ENCODE results near the gene ZNF451. TPM values are rescaled to one million over a fixed set of nuclear protein-coding genes. Genes with fewer than 3 reads are reported as not detected.

The ZNF451 gene
- total RNA-seq, 1 donor from 2014 or later = 61.2 TPM

DNA sequence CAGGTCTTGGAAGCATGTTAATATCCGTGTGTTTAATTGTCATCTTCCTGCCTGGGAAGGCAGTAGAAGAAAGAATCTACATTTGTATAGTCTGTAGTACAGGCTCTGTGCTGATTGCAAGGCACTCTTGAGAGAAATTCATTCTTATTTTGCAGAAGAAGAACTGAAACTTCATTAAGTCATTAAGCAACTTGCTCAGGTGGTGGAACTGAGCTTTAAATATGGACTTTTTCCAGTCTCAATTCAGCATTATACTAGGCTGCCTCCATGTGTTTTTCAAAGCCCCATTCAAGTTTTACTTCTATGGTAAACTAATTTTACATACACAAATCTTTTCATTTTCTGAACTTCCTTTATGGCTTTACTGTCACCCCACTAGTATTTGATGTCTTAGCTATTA is 18.7 kb downstream of the ZNF451 start:
- intact Hi-C loops (cut with micrococcal nuclease) = no loop called here
- peaks cover 25% of the 10 kb centered on the region for H3K36me3 Mint-ChIP-seq (ENCODE audit: low read depth)
- H3K27ac Mint-ChIP-seq = no peak overlapping the region
- H3K4me3 Mint-ChIP-seq = no peak overlapping the region
- H3K4me1 Mint-ChIP-seq = peaks cover 20% of the 10 kb centered on the region
- DNase-seq = no peak
- no peaks in the 10 kb centered on the region for H3K27me3 Mint-ChIP-seq
- H3K9me3 Mint-ChIP-seq = no peaks in the 10 kb centered on the region

DNA sequence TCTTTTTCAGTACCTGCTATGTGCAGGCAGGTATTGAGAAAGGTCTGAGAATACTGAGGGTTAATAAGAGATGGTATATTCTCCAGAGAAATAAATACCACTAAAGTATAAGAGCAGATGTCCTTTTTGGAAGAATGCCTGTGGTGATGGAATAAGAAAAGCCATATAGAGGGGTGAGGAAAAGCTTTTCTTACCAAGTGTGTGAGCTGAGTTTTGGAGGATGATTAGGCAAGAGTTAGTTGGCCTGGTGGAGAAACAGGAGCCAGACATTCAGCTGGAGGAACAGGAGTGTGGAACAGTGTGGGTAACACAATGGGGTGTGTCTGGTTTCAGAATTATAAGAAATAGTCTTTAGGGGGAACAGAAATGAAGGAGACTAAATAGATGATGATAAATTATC is 19.9 kb downstream of the ZNF451 start:
- Mint-ChIP-seq H3K36me3 (ENCODE audit: low read depth) (peaks cover 19% of the 10 kb centered on the region), H3K4me1 (peaks cover 18% of the 10 kb centered on the region), H3K4me3 (no peak overlapping the region), H3K27me3 (no peaks in the 10 kb centered on the region), H3K9me3 (no peaks in the 10 kb centered on the region), H3K27ac (no peak overlapping the region)
- DNase-seq = no peak
- intact Hi-C loops (cut with micrococcal nuclease) = no loop called here

DNA sequence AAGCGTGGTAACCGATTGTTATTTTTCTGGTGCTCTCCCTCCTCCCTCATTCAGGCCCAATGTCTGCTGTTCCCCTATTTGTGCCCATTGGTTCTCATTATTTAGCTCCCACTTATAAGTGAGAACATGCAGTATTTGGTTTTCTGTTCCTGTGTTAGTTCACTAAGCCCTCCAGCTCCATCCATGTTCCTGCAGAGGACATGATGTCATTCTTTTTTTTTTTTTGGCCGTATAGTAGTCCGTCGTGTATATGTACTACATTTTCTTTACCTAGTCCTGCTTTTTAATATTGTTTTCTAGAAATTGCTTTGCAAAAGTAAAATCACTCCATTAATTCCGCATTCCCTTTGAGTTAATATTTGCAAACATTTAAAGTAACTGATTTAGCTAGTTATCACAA is 23.1 kb downstream of the ZNF451 start:
- no peaks in the 10 kb centered on the region for H3K27me3 Mint-ChIP-seq
- peaks cover 19% of the 10 kb centered on the region for H3K36me3 Mint-ChIP-seq (ENCODE audit: low read depth)
- no peak overlapping the region for H3K4me3 Mint-ChIP-seq
- peaks cover 15% of the 10 kb centered on the region for H3K4me1 Mint-ChIP-seq
- DNase-seq = no peak
- intact Hi-C loops (cut with micrococcal nuclease) = no loop called here
- no peaks in the 10 kb centered on the region for H3K9me3 Mint-ChIP-seq
- no peak overlapping the region for H3K27ac Mint-ChIP-seq

DNA sequence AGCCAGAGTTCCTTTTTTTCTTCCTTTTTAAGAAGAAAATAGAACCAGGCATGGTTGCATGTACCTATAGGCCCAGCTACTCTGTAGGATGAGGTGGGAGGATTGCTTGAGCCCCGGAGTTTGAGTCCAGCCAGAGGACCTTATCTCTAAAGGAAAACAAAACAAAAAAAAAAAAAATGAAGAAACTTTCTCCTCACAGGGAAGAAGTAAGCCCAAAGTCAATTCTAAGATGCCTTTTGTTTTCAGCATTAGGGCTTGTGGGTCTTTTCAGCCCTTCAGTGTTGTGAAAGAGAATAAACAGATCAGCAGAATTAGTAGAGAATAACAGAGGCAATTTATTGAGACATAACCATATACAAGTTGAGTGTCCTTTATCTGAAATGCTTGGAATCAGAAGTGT is 26.8 kb downstream of the ZNF451 start:
- intact Hi-C loops (cut with micrococcal nuclease) = no loop called here
- DNase-seq = no peak
- no peak overlapping the region for H3K27ac Mint-ChIP-seq
- H3K4me1 Mint-ChIP-seq = peaks cover 6% of the 10 kb centered on the region
- peaks cover 29% of the 10 kb centered on the region for H3K36me3 Mint-ChIP-seq (ENCODE audit: low read depth)
- H3K9me3 Mint-ChIP-seq = peaks cover 9% of the 10 kb centered on the region
- H3K27me3 Mint-ChIP-seq = no peaks in the 10 kb centered on the region
- H3K4me3 Mint-ChIP-seq = no peak overlapping the region

DNA sequence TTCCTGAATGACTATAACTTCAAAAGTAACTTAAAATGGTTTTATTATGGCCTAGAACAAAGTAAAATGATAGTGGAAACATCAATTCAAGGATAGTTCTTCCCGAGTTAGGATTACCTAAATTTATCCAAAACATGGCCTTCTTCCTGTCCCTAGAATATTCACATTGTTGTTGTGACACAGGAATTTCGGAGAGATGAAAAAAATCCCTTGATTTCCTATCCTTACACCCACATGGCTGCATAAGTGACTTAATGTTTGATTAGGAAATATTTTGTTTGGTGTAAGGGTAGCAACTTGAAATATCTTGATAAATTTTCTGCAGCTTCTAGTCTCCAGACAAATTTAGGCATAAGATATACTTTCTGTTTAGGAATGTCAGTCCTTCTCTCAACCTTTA is 27.8 kb downstream of the ZNF451 start:
- intact Hi-C loops (cut with micrococcal nuclease) = no loop called here
- Mint-ChIP-seq H3K27ac (no peak overlapping the region), H3K27me3 (no peaks in the 10 kb centered on the region), H3K4me3 (no peak overlapping the region), H3K36me3 (ENCODE audit: low read depth) (peaks cover 39% of the 10 kb centered on the region), H3K4me1 (peaks cover 4% of the 10 kb centered on the region), H3K9me3 (peaks cover 9% of the 10 kb centered on the region)
- no peak for DNase-seq

DNA sequence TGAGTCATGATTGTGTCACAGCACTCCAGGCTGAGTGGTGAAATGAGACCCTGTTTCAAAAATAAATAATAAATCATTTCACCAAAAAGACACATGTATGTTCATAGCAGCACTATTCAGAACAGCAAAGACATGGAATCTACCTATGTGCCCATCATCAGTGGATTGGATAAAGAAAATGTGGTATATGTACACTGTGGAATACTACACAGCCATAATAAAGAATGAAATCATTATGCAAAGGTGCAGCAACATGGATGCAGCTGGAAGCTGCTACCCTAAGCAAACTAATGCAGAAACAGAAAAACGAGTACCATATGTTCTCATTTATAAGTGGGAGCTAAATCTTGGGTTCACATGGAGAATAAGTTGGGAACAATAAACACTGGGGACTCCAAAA is 33.1 kb downstream of the ZNF451 start:
- Mint-ChIP-seq H3K4me3 (no peak overlapping the region), H3K9me3 (peaks cover 9% of the 10 kb centered on the region), H3K4me1 (peaks cover 7% of the 10 kb centered on the region), H3K27me3 (no peaks in the 10 kb centered on the region), H3K36me3 (ENCODE audit: low read depth) (peaks cover 42% of the 10 kb centered on the region), H3K27ac (no peak overlapping the region)
- intact Hi-C loops (cut with micrococcal nuclease) = no loop called here
- no peak for DNase-seq

DNA sequence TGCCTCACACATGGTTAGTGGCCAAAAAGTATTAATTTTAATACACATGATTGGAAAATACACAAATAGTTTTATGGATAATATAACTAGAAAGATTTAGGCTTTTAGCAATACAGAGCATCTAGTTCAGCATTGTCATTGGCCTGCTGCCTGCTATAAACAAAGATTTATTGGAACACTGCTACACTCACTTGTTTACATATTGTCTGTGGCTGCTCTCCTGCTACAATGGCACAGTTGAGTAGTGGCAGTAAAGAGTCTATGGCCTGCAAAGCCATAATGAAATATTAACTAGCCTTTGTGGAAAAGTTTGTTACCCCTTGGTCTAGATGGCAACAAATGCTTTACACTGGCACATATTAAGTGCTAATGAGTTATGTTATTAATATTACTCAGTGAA is 37.8 kb downstream of the ZNF451 start:
- no peaks in the 10 kb centered on the region for H3K9me3 Mint-ChIP-seq
- no peaks in the 10 kb centered on the region for H3K27me3 Mint-ChIP-seq
- H3K36me3 Mint-ChIP-seq (ENCODE audit: low read depth) = peaks cover 19% of the 10 kb centered on the region
- no peak for DNase-seq
- no peak overlapping the region for H3K4me3 Mint-ChIP-seq
- H3K27ac Mint-ChIP-seq = no peak overlapping the region
- intact Hi-C loops (cut with micrococcal nuclease) = no loop called here
- peaks cover 4% of the 10 kb centered on the region for H3K4me1 Mint-ChIP-seq

DNA sequence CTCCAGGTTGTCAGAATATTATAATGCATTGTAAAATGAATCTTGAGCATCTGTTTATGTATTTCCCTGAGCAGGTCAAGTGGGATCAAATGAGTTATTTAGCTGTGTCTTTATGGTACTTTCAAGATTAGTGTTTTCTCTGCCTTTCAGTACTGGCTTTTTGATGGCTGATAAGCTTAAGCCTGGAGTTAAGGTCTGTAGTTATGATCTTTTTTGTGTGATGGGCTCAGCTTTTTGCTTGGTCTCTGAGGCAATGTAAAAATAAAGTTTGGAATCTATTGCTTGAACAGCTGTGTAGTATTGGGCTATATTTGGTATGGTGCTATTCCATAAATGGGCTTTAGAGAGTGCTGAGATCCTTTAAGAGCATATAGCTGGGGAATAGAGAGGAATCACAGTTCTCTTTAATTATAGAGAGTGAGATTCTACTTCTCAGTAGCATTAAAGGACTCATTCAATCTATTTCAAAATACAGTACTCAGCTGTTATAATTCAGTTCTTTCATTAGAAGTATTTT is 40.7 kb downstream of the ZNF451 start:
- H3K4me3 Mint-ChIP-seq = no peak overlapping the region
- intact Hi-C loops (cut with micrococcal nuclease) = no loop called here
- peaks cover 20% of the 10 kb centered on the region for H3K36me3 Mint-ChIP-seq (ENCODE audit: low read depth)
- H3K9me3 Mint-ChIP-seq = no peaks in the 10 kb centered on the region
- H3K4me1 Mint-ChIP-seq = peaks cover 2% of the 10 kb centered on the region
- no peak overlapping the region for H3K27ac Mint-ChIP-seq
- H3K27me3 Mint-ChIP-seq = no peaks in the 10 kb centered on the region
- DNase-seq = no peak

DNA sequence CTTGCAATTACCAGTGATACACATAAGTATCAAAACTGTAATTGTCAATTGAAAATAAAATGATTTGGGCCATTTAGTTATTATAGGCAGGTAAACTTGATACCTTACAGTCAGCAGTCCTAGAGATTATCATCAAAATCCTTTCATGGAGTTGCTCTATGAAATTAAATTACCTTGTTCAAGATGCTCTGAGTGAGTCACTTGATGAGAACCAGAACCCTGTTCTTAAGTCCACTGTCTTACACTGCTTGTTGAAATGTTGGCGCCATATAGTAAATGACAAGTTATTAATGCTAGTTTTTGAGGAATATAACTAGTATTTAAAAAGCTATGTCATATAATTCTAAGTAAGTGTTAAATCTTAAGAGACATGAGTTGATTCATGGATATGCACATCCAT is 45.0 kb downstream of the ZNF451 start:
- intact Hi-C loops (cut with micrococcal nuclease) = no loop called here
- Mint-ChIP-seq H3K4me3 (no peak overlapping the region), H3K4me1 (peaks cover 8% of the 10 kb centered on the region), H3K27ac (no peak overlapping the region), H3K9me3 (no peaks in the 10 kb centered on the region), H3K27me3 (no peaks in the 10 kb centered on the region), H3K36me3 (ENCODE audit: low read depth) (peaks cover 31% of the 10 kb centered on the region)
- no peak for DNase-seq

DNA sequence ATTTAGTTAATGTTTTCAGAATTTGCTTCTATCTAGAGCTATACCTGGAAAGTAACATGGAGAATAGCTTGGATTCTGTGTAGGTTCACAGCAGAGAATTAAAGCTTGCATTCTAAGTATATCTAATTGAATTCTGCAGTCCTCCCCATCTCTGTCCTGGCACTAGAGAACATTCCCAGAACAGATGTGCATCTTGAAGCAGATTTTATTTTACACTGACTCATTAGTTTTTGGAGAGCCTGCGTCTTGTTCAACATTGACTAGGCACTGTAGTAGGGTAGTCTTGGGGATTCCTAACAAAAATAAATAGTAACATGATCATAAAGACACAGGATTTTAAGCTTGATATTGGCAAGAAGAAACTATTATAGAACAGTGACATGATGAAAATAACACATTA is 45.9 kb downstream of the ZNF451 start:
- no peak overlapping the region for H3K4me3 Mint-ChIP-seq

DNA sequence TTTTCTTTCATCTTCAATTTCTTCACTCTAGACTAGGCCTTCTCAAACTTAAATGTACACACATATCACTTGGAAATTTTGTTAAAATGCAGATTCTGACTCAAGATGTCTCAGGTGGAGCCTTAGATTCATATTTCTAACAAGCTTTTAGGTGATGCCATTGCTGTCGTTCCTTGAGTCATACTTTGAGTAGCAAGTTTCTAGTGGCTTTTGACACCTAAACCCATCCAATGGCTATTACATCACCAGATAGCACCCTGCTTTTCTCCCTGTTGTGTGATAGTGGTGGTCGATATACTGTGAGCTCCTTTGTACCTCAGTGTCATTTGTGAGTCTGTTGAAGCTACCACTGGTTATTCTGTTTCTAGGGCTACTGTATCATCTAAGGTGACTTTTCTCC is 47.4 kb downstream of the ZNF451 start:
- no peak for DNase-seq
- Mint-ChIP-seq H3K27me3 (no peaks in the 10 kb centered on the region), H3K9me3 (no peaks in the 10 kb centered on the region), H3K4me1 (peaks cover 8% of the 10 kb centered on the region), H3K27ac (peak overlapping the region; percentile 4), H3K4me3 (no peak overlapping the region), H3K36me3 (ENCODE audit: low read depth) (peaks cover 41% of the 10 kb centered on the region)
- intact Hi-C loops (cut with micrococcal nuclease) = no loop called here

More for the DNA sequence above, 45.9 kb downstream of the ZNF451 start:
- Mint-ChIP-seq H3K9me3 (no peaks in the 10 kb centered on the region), H3K36me3 (ENCODE audit: low read depth) (peaks cover 33% of the 10 kb centered on the region), H3K27ac (no peak overlapping the region), H3K27me3 (no peaks in the 10 kb centered on the region), H3K4me1 (peaks cover 8% of the 10 kb centered on the region)
- no peak for DNase-seq
- intact Hi-C loops (cut with micrococcal nuclease) = no loop called here

DNA sequence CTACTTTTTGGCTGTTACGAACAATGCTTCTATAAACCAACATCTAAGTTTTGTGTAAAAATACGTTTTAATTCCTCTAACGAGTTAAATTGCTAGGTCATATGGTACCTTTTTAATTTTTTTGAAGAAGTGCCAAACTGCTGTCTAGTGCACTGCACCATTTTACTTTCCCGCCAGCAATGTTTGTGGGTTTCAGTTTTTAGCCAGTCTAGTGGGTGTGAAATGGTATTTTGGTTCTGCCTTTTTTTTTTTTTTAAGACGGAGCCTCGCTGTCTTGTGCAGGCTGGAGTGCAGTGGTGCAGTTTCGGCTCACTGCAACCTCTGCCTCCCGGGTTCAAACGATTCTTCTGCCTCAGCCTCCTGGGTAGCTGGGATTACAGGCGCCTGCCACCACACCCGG is 48.0 kb downstream of the ZNF451 start:
- Mint-ChIP-seq H3K27ac (no peak overlapping the region), H3K4me1 (peaks cover 8% of the 10 kb centered on the region), H3K27me3 (no peaks in the 10 kb centered on the region), H3K36me3 (ENCODE audit: low read depth) (peaks cover 47% of the 10 kb centered on the region), H3K9me3 (no peaks in the 10 kb centered on the region), H3K4me3 (no peak overlapping the region)
- intact Hi-C loops (cut with micrococcal nuclease) = no loop called here
- no peak for DNase-seq

DNA sequence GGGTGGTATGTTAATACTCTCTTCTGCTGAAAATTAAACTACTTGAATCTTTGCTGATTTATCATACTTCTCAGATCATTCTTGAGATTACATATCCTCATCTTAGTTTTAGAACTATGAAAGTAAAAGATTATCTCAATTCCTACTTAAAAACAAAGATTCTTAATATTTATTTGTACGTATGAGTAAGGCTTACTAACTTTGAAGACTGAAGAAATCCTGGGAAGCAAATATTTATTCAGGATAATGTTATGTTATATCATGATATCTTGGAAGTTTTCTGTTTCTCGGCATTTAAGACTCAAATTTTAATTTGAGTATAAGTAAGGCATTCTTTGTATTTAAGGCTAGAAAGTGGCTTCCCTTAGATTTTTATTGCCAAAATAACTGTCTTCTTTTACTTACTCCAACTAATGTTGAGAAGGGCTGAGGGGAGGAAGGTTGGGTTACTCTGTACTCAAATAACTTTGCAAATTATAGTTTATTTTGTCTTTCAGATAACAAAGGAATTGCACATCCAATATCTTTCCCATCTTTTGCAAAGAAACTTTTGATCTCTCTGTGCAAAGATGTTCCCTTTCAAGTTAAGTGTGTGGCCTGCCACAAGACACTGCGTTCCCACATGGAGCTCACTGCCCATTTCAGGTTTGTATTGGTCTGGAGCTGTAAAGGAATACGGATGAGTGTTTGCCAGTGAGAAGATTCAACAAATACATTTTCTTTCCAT is 51.6 kb downstream of the ZNF451 start:
- H3K27me3 Mint-ChIP-seq = no peaks in the 10 kb centered on the region
- H3K4me1 Mint-ChIP-seq = peaks cover 3% of the 10 kb centered on the region
- no peak for DNase-seq
- no peak overlapping the region for H3K4me3 Mint-ChIP-seq
- peaks cover 7% of the 10 kb centered on the region for H3K9me3 Mint-ChIP-seq
- intact Hi-C loops (cut with micrococcal nuclease) = no loop called here
- peaks cover 54% of the 10 kb centered on the region for H3K36me3 Mint-ChIP-seq (ENCODE audit: low read depth)
- H3K27ac Mint-ChIP-seq = no peak overlapping the region

DNA sequence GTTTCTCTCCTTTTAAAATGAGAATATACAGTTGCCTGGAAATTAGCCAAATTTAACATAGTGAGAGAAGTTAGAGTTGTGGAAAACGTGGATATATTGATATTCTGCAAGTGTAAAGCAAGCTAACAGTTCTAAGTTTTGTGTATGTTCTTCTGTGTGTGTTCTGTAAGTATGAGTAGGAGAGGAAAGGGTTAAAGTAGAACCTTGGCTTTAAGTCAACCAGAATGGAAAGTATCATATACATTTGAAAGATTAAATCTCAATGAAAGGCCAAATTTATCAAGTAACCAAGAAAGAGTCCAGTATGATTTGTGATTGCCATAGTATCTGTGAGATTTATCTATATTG is 52.2 kb downstream of the ZNF451 start:
- peaks cover 7% of the 10 kb centered on the region for H3K9me3 Mint-ChIP-seq
- H3K4me1 Mint-ChIP-seq = peaks cover 2% of the 10 kb centered on the region
- H3K27ac Mint-ChIP-seq = no peak overlapping the region
- no peaks in the 10 kb centered on the region for H3K27me3 Mint-ChIP-seq
- intact Hi-C loops (cut with micrococcal nuclease) = no loop called here
- no peak overlapping the region for H3K4me3 Mint-ChIP-seq
- peaks cover 51% of the 10 kb centered on the region for H3K36me3 Mint-ChIP-seq (ENCODE audit: low read depth)
- no peak for DNase-seq

DNA sequence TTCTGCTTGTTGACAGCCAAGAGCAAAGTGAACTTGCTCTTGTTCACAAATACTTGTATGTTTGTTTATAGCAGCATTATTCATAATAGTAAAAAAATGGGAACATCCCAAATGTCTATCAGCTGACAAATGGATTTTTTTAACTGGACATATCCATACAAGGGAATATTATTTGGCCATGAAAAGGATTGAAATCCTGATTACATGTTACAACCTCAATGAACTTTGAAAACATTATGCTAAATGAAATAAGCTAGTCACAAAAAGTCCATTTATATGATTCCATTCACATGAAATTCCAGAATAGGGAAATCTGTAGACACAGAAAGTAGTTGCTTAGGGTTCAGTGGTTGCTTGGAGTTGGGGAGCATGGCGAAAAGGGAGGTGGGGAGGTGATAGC is 53.7 kb downstream of the ZNF451 start:
- Mint-ChIP-seq H3K4me3 (no peak overlapping the region), H3K9me3 (peaks cover 7% of the 10 kb centered on the region), H3K36me3 (ENCODE audit: low read depth) (peaks cover 59% of the 10 kb centered on the region), H3K27me3 (no peaks in the 10 kb centered on the region), H3K4me1 (peaks cover 15% of the 10 kb centered on the region), H3K27ac (no peak overlapping the region)
- intact Hi-C loops (cut with micrococcal nuclease) = no loop called here
- DNase-seq = no peak
